ENCODE measurements around the gene ENG.
A peak's percentile ranks its signal among the peaks of the same experiment; 100 is the strongest.
"Not testable (repeated sequence)": the region's sequence is repeated elsewhere in the genome, so short reads cannot be mapped to it uniquely, and the experiment has no call there.

Gene ENG

GRCh38 chr9:127863191-127863621, 8.7 kb upstream of the ENG start:
- DNase-seq (ENCODE audit: low read depth): no peak

- DNase-seq (ENCODE audit: low read depth): no peak
Observed at GRCh38 chr9:127862075-127863011, 7.9 kb upstream of the ENG start.

DNA sequence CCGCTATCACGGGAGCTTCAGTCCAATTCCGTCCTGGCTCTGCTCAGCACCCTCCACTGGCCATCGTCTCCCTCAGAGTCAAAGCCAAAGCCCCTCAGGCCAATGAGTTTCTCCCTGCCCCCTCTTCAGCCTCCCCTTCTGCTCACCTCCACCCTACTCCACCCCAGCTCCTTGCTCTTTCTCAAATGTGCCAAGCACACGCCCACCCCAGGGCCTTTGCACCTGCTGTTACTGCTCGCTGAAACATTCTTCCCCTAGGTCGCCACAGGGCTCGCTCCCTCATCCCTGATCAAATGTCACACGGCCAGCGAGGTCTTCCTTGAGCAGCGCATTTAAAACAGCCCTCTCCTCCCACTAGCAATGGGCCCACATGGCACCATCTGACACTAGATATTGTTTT, 6.3 kb upstream of the ENG start:
- DNase-seq (ENCODE audit: low read depth): no peak

DNA sequence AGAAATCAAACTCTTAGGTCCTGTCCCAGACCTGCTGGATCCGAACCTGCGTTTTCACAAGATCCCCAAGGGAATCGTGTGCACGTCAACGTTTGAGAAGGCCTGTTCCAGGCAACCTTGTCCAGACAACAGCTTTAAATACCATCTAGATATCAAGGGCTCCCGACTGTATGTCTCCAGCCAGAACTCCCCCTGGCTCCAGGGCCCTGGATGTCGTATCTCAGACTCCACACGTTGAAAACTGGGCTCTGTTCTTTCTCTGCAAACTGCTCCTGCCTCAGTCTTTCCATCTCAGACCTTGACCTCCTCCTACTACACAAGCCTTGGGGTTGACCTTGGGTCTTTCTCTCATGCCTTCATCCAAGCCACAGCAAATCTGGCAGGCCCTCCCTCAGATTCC, 5.8 kb upstream of the ENG start:
- no peak for DNase-seq (ENCODE audit: low read depth)

DNA sequence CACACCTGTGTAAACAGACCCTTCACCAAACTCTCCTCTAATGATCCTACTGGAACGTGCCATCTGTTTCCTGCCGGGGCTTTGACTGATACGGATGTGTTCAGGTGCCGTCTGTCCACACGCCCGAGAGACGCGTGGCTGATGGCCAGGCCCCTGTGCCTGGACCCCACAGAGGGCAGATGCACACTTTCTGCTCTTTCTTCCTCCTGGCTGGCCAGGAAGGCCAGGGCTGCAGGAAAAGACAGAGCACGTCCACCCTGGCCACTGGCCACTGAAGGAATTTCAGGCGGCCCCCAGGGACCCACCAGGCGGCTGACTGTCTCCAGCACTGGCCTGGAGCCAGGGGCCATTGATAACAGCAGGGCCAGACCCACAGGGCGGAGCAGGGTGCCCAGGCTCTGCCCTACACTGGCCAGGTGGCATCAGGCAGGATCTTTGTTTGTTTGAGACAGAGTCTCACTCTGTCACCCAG, 3.6 kb upstream of the ENG start:
- DNase-seq (ENCODE audit: low read depth): no peak

DNA sequence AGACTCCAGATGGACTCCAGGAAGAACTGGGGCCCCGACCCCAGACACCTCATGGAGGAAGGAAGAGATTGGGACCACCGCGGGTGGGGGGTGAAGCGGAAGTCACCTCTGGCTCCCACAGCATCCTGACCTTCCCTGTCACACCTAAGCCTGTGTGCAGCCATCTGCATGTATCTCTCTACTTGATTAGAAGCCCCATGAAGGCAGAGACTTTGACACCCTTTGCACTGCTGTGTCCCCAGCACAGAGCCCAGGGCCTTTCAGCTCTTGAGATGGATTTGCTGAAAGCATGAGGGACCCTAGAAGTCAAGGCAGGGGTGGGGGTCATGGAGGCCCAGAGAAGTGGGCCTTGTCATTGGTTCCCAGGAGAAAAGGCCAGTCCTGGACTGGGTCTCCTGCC, 2.8 kb upstream of the ENG start:
- no peak for DNase-seq (ENCODE audit: low read depth)

- DNase-seq (ENCODE audit: low read depth): no peak
Observed at GRCh38 chr9:127856729-127857116, 2.3 kb upstream of the ENG start.

DNA sequence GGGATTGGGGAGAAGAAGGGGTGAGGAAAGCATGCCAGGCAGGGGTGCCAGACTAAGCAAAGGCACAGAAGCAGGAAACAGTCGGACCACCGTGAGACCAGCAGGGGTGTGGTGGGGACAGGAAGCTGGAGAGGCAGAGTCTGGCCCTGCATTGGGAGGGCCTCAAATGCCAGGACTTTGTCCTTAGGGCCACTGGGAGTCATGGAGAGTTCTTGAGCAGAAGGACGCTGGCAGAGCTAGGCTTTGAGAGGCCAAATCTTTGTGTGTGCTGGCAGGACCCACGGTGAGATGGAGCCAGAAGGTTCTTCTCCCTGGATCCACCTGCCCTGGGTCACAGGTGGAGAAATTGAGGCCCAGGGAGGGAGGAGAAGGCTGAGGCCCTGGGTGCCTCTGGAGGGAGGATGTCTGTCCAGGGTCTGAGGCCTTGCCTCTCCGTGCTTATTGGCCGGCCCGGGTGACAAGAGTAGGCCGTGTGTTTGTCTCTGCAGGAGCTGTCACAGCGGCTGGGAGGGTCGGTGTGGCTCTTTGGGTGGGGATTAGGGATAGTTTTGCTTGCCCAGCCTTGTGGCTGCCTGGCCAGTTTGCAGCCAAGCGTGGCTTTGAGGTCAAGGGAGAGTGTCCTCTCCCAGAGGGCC, 1.8 kb upstream of the ENG start:
- no peak for DNase-seq (ENCODE audit: low read depth)

DNA sequence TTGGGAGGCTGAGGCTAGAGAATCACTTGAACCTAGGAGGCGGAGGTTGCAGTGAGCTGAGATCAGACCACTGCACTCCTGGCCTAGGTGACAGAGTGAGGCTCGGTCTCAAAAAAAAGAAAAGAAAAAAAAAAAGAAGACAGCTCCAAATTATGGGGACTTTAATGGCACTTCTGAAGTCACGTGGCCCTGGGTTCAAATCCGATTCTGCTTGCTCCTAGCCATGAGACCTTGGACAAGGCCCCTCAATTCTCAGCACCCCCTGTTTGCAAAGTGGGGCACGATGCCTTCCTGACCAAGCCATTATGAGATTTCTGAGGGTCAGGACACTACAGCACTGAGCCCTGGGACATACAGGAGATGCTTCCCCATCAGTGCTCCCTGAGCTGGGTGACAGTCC, 1.1 kb upstream of the ENG start:
- no peak for DNase-seq (ENCODE audit: low read depth)

GRCh38 chr9:127854960-127855359, 502 bp upstream of the ENG start:
- DNase-seq (ENCODE audit: low read depth): no peak

GRCh38 chr9:127853312-127854183, 910 bp downstream of the ENG start:
- DNase-seq (ENCODE audit: low read depth): peak; percentile 48

DNA sequence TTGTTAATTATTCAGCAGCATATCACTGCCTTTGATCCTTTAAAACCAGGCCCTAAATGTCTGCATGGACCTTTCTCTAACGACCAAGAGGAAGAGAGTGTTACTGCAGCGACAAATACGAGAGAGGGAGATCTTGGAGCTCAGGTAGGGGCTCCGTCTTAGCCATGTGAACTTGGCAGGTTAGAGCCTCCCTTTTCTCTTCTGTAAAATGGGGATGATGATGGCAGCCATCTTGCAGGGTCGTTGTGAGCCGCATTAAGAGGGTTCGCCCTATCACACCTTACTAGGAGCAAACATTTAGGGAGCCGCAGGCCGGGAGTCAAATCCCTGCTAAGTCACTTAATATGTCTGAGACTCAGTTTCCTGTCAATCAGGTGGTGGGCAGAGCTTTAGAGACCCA, 1.6 kb downstream of the ENG start:
- DNase-seq (ENCODE audit: low read depth): no peak

GRCh38 chr9:127850286-127850830, 4.1 kb downstream of the ENG start:
- DNase-seq (ENCODE audit: low read depth): no peak

- DNase-seq (ENCODE audit: low read depth): no peak
Observed at GRCh38 chr9:127848756-127849504, 5.5 kb downstream of the ENG start.

DNA sequence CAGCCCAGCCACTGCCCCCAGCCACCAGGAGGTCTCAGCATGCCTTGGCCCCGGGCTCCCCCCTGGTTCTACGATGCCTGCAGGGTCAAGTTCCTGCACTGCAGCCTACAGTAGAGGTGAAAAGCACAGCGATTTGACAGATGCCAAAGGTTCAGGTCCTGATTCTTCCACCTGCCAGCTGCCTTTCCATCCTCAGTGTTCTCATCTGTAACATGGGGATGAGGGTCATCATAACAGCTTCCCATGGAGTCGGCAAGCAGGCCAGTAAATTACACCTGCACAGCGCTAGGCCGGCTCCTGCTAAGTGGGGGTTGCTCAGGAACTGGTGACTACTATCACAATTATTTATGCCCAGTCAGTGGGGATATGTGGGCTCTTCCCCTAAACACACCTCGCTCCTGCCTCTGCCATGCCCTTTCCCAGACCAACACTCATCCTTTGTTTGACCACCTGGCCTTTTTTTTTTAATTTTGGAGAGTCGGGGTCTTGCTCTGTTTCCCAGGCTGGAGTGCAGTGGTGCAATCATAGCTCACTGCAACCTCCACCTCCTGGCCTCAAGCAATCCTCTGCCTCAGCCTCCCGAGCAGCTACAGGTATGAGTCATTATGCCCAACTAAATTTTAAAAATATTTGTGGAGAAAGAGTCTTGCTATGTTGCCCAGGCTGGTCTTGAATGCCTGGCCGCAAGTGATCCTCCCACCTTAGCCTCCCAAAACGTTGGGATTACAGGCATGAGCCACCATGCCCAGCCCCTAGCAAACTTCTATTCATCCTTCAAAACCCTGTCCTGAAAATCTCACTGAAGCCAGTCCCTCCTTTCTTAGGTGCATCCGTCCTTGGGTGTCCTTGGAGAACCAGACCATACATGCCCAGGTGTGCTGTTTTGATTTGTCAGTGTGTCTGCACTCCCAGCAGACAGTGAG, 6.4 kb downstream of the ENG start:
- DNase-seq (ENCODE audit: low read depth): no peak

DNA sequence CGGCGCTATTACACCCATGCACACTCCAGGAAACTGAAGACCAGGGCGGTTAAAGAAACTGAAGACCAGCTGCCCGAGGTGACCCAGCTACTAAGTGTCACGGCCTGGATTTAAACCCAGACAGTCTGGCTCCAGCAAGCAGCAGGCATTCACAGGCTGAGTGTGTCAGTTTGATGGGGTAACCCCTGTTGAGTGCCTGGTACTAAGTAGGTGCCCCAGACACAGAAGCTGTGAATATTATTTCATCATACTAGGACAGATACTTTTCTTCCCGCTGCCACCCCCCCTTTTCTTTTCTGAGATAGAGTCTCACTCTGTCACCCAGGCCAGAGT, 7.3 kb downstream of the ENG start:
- peak; percentile 67 for DNase-seq (ENCODE audit: low read depth)

DNA sequence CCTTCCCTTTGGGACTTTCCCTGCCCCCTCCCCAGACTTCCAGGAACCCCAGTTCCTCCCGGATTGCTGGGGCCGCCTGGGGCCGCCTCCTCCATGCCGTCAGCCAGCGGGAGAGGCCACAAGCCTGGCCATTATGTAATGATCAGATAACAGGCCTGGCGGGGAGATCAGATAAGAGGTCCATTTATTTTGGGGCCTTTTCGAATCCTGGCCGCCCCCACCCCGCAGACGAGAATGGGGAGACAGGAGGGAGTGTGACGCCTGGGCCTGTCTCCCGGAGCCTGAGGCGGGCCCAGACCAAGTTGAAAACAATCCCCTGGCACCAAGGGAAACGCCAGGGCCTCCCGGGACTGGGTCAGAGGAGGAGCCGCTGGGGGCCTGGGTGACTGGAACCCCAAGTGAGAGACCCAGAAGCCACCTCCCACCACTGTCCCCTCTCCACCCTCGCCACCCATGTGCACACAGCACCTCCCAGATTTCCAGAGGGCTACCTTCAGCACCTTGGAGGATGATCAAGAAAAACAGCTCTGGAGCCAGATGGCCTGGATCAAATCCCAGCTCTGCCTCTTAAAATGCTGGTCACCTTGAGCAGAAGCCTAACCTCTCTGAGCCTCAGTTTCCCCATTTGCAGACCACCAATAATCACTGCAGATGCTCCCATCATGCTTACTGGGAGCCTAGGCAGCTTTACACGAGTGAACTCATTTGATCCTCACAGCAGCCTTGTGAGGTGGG, 7.8 kb downstream of the ENG start:
- DNase-seq (ENCODE audit: low read depth): peak; percentile 49

DNA sequence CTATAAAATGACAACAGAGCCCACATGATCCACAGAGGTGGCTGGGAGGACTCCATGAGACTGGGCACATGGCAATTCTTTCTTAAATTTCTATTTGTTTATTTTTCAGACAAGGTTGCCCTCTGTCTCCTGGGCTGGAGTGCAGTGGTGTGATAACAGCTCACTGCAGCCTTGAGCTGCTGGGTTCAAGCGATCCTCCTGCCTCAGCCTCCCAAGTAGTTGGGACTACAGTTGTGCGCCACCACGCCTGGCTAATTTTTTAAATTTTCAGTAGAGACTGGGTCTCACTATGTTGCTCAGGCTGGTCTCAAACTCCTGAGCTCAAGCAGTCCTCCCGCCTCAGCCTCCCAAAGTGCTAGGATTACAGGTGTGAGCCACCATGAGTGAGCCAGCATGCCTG, 8.8 kb downstream of the ENG start:
- DNase-seq (ENCODE audit: low read depth): not testable (repeated sequence)

DNA sequence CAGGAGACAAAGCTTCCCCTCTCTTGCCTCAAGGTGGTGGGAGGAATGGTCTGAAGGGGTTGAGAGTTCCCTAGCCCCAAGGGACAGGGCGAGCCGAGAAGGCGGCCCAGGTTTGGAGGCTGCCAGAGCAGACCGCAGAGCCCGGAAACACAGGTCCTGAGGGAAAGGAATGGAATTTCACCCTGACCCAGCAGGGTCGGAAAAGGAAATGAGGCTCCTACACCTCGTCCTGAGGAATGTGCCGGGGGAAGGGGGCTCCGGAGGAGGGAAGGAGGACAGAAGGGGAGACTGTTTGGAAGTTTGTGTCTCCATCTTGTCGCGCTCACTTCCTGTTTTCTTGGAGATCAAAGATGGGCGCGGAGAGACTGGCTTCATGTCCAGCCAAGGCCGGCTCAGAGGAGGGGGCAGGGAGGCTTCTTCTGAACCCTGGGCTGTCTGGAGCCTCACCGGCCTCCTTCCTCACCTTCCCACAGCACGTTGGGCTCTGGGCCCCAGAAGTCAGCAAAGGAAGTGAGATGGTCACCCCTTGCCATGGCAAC, 9.6 kb downstream of the ENG start:
- peak; percentile 57 for DNase-seq (ENCODE audit: low read depth)

All from iris pigment epithelial cell (primary cell).